GM21786 (cell line): ENCODE measurements around the gene LMNB1.
"Not testable (repeated sequence)": the region's sequence is repeated elsewhere in the genome, so short reads cannot be mapped to it uniquely, and the experiment has no call there.

Experiments
- ATAC-seq: cut with Tn5 transposase; IDR thresholded peaks from one replicate; pipeline ENCODE4 v1.9.1; 2021; ENCODE audit not compliant: unreplicated experiment

The LMNB1 gene

DNA sequence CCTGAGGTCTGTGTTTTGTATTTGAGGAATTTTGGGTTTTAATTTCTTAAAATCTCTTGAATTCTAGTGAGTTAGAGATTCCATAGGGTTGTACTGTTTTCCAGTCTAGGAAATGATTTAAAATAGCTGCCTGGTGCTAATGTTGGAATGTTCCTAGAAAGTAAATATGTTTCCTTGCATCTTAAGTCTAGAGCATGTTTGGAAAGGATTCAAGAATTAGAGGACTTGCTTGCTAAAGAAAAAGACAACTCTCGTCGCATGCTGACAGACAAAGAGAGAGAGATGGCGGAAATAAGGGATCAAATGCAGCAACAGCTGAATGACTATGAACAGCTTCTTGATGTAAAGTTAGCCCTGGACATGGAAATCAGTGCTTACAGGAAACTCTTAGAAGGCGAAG lies 41.8 kb downstream of the LMNB1 start:
- no peak for ATAC-seq

GRCh38 chr5:126819253-126819652 lies 42.3 kb downstream of the LMNB1 start:
- no peak for ATAC-seq

- no peak for ATAC-seq
Observed at GRCh38 chr5:126826619-126827215, 49.8 kb downstream of the LMNB1 start.

DNA sequence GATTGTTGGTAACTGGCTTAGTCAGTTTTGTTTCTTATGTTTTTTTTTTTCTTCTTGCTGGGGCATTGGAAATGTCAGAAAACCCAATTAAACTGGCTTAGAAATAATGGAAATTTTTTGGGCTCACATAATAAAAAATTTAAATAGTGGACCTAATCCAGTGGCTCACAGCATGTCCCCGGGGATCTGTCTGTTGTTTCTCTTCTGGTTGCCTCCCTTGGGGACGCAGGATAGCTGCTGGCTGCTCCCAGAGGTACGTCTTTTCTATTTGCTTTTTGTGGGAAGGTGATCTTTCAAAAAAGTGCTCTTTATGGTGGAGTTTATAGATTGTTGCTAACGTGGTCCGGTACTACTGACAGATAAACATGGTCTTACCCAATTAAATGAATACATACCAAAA lies 52.2 kb downstream of the LMNB1 start:
- ATAC-seq, result no peak

DNA sequence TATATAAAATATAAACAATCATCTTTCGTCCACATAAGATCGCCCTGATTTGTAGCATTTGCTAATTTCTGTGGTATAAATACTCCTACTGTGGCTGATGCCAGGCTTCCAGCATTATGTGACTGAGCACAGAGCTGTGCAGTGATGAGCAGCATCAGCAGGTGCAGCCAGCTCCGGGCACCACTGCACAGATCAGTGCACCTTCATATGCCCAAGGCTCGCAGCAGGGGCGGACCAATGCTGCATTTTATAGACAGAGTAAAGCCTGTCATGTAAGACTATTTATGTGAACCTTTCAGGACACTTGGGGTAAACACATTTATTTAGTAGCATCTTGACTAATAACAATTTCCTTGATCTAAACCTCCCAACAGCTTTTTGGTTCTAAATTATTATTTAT lies 53.1 kb downstream of the LMNB1 start:
- no peak for ATAC-seq

GRCh38 chr5:126831156-126831555 lies 54.2 kb downstream of the LMNB1 start:
- no peak for ATAC-seq

DNA sequence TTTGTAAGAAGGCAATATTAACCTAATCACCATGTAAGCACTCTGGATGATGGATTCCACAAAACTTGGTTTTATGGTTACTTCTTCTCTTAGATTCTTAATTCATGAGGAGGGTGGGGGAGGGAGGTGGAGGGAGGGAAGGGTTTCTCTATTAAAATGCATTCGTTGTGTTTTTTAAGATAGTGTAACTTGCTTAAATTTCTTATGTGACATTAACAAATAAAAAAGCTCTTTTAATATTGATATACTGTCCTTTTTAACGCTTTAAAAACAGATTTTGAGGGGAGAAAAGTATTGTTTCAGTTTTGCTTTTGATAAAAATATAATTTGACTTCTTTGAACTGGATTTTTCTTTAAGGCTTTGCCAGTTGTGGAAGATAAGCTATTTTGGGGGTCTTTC lies 59.8 kb downstream of the LMNB1 start:
- no peak for ATAC-seq

DNA sequence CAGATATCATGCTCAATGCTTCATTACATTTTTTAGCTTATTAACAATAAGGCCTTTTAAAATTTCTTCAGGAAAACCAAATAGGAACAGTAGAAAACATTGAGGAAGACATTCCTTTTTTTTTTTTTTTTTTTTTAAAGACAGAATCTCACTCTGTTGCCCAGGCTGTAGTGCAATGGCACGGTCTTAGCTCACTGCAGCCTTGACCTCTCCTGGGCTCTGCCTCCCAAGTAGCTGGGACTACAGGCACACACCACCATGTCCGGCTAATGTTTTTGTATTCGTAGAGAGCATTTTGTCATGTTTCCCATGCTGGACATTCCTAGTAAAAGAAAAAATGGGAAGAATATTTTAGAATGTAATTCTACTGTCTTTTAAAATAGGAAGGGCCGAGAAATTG lies 60.3 kb downstream of the LMNB1 start:
- ATAC-seq, result no peak

GRCh38 chr5:126837906-126838539 lies 61.1 kb downstream of the LMNB1 start:
- ATAC-seq, result no peak

DNA sequence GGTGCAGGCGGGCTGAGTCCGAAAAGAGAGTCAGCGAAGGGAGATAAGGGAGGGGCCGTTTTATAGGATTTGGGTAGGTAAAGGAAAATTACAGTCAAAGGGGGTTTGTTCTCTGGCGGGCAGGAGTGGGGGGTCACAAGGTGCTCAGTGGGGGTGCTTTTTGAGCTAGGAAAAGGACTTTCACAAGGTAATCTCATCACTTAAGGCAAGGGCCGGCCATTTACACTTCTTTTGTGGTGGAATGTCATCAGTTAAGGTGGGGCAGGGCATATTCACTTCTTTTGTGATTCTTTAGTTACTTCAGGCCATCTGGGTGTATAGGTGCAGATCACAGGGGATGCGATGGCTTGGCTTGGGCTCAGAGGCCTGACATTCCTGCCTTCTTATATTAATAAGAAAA lies 62.5 kb downstream of the LMNB1 start:
- not testable (repeated sequence) for ATAC-seq

- ATAC-seq, result not testable (repeated sequence)
Observed at GRCh38 chr5:126843375-126843774, 66.4 kb downstream of the LMNB1 start.

DNA sequence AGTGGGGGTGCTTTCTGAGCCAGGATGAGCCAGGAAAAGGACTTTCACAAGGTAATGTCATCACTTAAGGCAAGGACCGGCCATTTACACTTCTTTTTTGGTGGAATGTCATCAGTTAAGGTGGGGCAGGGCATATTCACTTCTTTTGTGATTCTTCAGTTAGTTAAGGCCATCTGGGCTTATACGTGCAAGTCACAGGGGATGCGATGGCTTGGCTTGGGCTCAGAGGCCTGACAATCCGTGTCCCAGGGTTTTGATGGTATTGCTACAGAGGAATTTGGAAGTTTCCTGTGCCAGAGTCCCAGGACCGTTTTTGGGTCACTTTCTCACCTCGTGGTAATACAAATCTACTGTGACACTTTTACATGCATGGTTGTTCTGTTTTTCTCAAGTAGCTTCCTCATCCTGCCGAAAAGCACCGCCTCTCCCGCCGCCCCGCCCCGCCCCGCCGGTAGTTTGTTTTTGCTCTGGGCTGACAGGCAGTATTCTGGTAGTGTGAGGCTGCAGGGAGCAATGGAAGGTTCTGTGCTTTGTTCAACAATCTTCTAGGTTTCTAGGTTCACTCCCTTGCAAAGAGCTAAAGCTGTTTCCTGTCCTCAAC lies 68.6 kb downstream of the LMNB1 start:
- peak; percentile 93 for ATAC-seq

DNA sequence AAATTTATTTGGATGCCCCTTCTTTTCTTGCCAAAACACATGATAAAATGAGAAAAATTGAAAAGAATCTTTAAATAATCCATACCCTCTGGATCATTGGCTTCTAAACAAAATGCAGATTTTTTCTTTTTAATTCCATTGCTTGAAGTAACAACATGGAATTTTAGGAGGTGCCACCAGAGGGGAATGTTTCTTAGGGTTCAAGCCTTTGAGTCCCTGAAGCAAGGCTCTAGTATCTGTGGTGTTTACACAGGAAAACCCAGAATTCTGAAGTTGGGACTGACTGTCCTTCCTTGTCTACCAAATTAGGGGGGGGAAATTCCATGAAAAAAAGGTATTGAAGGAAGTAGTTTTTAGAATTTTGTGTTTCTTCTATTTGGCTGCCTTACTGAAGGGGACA lies 69.4 kb downstream of the LMNB1 start:
- ATAC-seq, result no peak

DNA sequence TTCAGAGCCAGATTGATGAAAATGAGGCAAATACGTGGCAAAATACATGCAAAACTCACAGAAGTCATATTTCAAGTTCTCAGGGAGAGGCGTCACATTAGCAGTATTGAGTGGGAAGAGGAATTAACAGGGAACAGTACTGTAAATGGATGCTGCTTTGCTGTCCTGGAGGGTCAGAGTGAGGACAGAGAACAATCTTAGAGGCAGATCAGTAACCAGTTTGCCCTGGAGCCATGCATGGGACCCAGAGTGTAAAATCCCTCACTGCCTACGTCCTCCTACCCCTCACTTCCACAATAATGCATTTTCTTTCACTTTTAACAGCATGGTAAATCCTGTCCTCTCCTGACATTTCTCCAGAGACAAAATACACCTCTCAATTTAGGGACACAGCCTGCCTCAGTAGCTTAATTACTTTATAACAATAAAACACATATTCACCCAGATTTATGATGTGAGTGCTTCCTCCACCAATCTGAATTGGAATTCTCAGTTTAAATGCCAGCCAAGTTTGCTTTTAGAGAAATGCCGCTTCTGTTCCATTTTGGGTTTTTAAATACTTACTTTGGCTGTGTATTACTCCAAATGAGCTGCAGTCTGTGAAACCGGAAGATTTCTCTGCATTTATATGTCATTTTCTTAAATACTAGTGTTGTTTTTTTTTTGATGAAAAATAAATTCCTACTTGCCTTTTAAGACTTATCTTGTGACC lies 70.0 kb downstream of the LMNB1 start:
- ATAC-seq, result no peak

DNA sequence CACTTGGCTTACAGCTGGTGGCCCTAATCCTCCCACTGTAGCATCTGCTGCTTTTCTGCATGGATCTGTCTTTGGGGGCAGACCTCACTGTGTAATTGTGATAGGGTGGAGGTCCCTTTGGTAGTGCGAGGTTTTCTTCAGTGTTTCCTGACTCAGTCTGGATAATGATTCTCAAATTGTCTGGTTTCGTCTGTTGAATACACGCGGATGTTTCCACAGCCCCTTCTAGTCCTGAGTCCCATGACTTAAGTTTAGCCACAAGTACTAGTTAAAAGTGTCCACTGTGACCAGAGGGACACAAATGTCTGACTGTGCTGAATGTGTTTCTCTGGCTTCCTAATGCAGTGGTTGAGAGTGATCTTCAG lies 70.5 kb downstream of the LMNB1 start:
- ATAC-seq, result no peak

- no peak for ATAC-seq
Observed at GRCh38 chr5:126847826-126848251, 70.9 kb downstream of the LMNB1 start.

- no peak for ATAC-seq
Observed at GRCh38 chr5:126848253-126848652, 71.3 kb downstream of the LMNB1 start.

DNA sequence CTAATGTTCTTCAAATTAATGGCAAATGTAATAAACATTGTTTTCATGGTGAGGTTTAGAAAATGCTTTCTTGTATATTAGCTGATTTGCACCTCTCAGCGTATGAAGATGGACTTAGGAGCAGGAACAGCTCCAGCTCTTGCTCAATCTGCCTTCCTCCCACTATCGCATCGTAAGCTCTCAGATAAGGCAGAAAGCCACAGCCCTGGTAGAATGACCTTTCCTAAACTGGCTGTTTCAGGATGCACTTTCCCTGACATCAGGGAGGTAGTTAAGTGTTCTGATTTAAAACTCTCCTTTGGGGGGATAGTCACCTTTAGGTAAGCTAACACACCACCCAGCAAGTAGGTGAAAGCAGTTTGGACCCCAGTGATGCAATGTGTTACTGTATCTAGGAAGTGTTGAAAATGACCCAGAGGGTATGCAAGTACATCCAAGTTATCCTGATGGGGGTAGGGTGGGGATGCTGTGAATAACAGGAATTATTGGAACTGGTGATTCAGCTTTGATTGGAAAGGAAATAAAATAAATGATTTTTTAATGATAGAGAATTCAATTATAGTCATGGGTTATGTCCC lies 72.3 kb downstream of the LMNB1 start:
- ATAC-seq, result no peak

- ATAC-seq, result no peak
Observed at GRCh38 chr5:126851501-126852011, 74.6 kb downstream of the LMNB1 start.

DNA sequence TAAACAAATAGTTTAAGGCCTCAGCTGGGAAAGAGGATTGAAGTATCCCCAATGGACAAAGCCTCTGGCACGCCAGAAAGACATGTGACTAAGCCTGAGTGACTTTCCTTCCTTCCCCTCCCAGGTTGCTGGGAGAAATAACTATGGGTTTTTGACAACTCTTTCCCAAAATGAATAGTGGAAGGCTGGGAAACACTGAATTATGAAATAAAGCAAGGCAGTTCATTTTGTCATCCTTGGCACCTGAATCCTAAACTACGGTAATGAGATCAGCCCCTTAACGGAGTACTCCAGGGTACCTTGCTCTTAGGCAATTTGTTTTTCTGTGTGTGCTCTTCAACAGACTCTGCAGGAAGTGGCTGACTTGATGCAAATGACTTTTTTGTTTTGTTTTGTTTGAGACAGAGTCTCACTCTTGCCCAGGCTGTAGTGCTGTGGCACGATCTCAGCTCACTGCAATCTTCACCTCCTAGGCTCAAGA lies 75.2 kb downstream of the LMNB1 start:
- ATAC-seq, result peak; percentile 88

DNA sequence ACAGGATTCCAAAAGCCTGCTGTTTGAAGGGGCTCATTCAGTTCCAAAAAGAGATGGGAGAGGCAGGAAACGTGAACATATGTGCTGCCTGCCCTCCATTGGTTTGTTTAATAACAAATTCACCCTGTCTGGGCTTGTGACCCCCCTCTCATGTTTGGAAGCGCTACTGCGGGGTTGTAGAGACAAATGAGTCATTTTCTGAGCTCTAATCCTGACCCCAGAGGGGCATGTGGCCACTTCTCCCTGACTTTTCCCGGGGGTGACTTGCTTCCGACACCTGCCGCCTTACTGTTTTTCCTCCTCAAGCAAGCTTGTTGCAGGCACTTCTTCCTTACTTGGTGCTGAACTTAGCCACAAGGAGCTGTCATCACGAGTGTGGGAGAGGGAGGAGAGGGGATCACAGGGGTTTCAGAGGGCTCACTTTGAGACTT lies 75.9 kb downstream of the LMNB1 start:
- no peak for ATAC-seq
